Muscle layer of duodenum (tissue), 2 donors: ENCODE results near the gene KIF16B.

Source experiments
- H3K27ac ChIP-seq: one replicate; pipeline ENCODE4 v1.7.0; 2013; ENCODE audit warnings: mild to moderate bottlenecking, low read length
- H3K27me3 ChIP-seq: one replicate; pipeline ENCODE4 v1.7.0; 2013; ENCODE audit warnings: low read depth, mild to moderate bottlenecking, control low read depth, low read length
- H3K36me3 ChIP-seq, 2 donors: one replicate each; pipeline ENCODE4 v1.7.0; 2013; ENCODE audit warnings: low read length in 2 of 2, control low read depth in 1 of 2, mild to moderate bottlenecking in 1 of 2; ENCODE audit not compliant: insufficient read depth in 2 of 2, control insufficient read depth in 1 of 2
- H3K4me1 ChIP-seq, 2 donors: one replicate each; pipeline ENCODE4 v1.7.0; 2013; ENCODE audit warnings: low read length in 2 of 2, mild to moderate bottlenecking in 2 of 2, control low read depth in 1 of 2, moderate library complexity in 1 of 2; ENCODE audit not compliant: insufficient read depth in 2 of 2, control insufficient read depth in 1 of 2
- H3K4me3 ChIP-seq, 2 donors: one replicate each; pipeline ENCODE4 v1.7.0; 2013; ENCODE audit warnings: low read length in 2 of 2, low read depth in 1 of 2, mild to moderate bottlenecking in 1 of 2
- H3K9me3 ChIP-seq, 2 donors: one replicate each; pipeline ENCODE4 v1.7.0; 2013; ENCODE audit warnings: low read length in 2 of 2, control low read depth in 1 of 2, mild to moderate bottlenecking in 1 of 2; ENCODE audit not compliant: control insufficient read depth in 1 of 2
- donor health status: healthy.

Gene KIF16B

DNA sequence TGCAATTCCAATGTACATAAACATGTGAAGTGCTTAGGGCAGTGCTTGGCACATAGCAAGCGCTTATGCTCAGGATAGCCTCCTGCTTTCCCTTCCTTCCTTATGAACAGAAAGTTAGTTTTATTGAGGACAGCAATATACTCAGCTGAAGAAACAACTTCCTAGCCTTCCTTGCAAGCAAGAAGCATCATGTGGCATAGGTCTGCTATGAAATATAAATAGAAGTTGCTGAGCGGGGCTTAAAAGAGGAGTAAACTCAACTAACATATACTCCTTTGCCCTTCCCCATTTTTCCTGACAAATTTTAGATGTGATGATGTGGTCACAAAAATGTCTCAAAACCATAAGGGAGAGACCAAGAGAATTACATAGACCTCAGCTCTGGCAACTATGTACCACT, 98.9 kb downstream of the KIF16B start:
- Histone ChIP-seq H3K4me1 (peaks cover 0 to 14% of the 10 kb centered on the region in 2 donors), H3K36me3 (no peaks in the 10 kb centered on the region), H3K27ac (no peak overlapping the region), H3K27me3 (no peaks in the 10 kb centered on the region), H3K4me3 (no peak overlapping the region), H3K9me3 (no peaks in the 10 kb centered on the region)

DNA sequence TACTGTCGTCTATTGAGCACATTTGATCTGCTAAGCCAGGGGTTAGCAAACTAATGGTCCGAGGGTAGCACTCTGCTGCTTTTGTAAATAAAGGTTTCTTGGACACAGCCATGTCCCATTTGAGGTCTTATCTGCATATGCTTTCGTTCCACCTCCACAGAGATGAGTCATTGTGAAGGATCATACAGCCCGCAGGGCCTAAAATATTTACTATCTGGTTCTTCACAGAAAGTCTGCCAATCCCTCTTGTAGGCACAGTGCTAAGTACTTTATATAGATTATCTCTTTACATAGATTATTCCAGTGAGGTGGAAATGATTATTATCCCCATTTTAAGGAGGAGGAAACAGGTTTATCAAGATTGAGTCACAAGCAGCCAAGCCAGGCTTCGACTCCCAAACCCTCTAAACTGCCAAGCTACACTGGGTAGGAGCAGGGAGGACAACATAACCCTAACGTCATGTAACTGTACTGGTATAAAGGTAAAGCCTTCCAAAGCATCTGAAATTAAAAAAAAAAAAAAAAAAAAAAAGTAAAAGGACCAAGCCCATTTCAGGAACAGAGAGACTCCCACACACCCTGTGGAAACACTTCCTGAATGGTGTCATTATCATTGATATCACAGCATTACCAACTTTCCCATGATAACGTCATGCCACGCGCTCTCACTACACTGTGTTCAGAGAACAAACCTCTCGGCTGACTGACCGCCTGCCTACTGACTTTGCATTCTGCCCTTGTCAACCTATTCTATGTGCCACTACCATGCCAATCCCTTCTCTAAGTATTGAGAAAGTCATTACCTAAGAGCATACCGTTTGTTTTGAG, 101.0 kb downstream of the KIF16B start:
- H3K36me3 ChIP-seq, result no peaks in the 10 kb centered on the region
- no peak overlapping the region for H3K27ac ChIP-seq
- no peaks in the 10 kb centered on the region for H3K9me3 ChIP-seq
- H3K27me3 ChIP-seq, result no peaks in the 10 kb centered on the region
- H3K4me1 ChIP-seq, result peaks cover 0 to 14% of the 10 kb centered on the region in 2 donors
- no peak overlapping the region for H3K4me3 ChIP-seq

DNA sequence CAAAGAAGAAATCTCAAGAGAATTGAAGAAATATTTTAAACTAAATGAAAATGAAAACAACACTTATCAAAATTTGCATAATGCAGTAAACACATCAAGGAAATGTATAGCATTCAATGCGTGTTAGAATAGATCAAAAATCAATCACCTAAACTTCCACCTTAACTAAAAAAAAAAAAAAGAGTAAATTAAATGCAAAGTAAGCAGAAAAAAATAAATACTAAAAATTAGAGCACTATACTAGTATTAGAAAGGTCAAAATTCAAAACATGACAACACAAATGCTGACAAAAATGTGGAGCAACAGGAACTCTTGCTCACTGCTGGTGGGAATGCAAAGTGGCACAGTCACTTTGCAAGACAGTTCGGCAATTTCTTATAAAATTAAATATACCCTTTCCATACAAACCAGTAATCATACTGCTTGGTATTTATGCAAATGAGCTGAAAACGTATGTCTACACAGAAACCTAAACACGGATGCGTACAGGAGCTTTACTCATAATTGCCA, 103.8 kb downstream of the KIF16B start:
- Histone ChIP-seq H3K27me3 (no peaks in the 10 kb centered on the region), H3K27ac (no peak overlapping the region), H3K4me3 (no peak overlapping the region), H3K36me3 (peaks cover 0 to 4% of the 10 kb centered on the region in 2 donors), H3K4me1 (peaks cover 0 to 3% of the 10 kb centered on the region in 2 donors), H3K9me3 (no peaks in the 10 kb centered on the region)

DNA sequence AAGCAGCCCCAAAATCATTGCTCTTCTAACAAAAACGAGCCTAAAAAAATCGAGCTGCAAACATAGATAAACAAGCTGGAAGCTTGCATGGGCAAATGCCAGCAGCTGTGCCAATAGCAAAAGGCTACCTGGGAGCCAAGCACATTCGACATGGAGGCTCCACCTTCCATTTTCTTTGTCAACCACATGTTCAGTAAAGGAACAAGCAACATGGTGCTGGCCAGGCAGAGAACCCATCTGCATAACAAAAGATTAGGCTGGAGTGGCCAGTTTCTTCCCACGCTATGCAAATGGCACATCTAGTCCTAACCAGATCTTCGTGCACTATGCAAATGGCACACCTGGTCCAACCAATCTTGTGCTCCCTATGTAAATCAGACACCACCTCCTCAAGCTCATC, 110.5 kb downstream of the KIF16B start:
- H3K36me3 ChIP-seq, result peaks cover 0 to 4% of the 10 kb centered on the region in 2 donors
- no peak overlapping the region for H3K4me3 ChIP-seq
- H3K4me1 ChIP-seq, result peaks cover 0 to 10% of the 10 kb centered on the region in 2 donors
- no peak overlapping the region for H3K27ac ChIP-seq
- H3K27me3 ChIP-seq, result no peaks in the 10 kb centered on the region
- no peaks in the 10 kb centered on the region for H3K9me3 ChIP-seq

DNA sequence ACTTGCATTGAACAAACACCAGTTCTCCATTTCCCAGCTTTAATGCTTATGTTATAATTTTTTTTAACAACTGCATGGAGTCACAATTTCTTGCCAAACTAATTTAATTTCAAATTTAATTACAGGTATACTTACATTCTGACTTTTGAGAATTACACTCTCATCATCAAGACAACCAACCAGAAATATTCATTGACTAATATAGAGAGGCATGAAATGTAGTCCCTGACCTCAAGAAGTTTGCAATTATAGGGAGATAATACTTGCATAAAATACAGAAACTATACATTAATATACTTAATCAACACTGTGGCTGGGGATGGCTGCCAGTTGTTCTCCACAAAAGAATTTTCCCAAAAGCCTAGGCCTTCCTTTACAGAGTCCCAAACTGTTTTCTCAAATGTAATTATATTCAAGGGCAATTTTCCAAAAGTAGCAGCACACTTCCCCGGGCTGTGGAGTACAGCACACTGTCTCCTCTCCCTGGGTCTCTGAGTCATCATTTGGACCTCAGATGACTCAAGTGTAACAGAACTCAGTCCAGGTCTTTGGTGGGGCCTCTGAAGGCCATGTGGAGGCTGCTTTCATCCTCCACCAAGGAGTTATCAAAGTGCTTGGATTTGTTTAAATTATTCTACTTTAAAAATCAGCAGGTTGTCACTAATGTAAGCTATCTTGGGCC, 114.1 kb downstream of the KIF16B start:
- no peaks in the 10 kb centered on the region for H3K9me3 ChIP-seq
- H3K4me3 ChIP-seq, result no peak overlapping the region
- peaks cover 0 to 10% of the 10 kb centered on the region in 2 donors for H3K4me1 ChIP-seq
- no peaks in the 10 kb centered on the region for H3K36me3 ChIP-seq
- H3K27ac ChIP-seq, result no peak overlapping the region
- no peaks in the 10 kb centered on the region for H3K27me3 ChIP-seq

DNA sequence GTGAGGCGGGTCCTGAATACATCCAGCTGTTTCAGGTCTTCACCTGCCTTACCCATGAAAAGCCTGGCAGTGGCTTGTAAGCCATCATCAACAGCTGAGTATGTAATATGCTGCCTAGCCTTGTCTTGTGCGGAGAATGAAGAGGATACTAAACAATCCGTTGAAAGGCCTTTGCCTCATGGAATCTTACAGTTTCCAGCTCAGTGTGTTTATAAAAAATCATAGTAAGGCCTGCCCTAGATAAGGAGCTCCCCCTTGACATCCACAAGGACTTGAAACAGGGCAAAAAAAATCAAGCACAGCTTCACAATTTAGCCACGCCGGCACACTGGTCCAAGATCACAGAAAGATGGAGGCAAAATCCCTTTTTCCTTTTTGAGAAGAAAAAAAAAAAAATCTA, 115.7 kb downstream of the KIF16B start:
- no peaks in the 10 kb centered on the region for H3K36me3 ChIP-seq
- H3K27me3 ChIP-seq, result no peaks in the 10 kb centered on the region
- no peaks in the 10 kb centered on the region for H3K9me3 ChIP-seq
- H3K27ac ChIP-seq, result no peak overlapping the region
- H3K4me3 ChIP-seq, result no peak overlapping the region
- H3K4me1 ChIP-seq, result peaks cover 0 to 10% of the 10 kb centered on the region in 2 donors

DNA sequence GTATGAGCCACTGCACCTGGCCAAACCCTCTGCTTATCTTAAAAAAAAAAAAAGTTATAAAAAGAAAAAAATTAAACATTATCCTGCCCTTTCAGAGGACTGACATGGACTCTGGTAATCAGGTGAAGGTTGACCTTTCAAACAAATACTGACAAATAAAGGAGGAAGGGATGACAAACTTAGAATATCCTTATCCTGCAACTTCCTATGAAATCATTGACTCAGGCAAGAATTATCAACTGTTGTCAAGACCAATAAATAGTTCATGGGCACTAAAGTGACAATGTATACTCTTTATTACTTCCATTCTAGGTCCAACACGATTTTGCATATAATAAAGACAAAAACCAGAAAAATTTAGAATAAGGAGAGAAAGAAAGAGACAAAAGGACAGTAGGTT, 117.9 kb downstream of the KIF16B start:
- peaks cover 0 to 10% of the 10 kb centered on the region in 2 donors for H3K4me1 ChIP-seq

DNA sequence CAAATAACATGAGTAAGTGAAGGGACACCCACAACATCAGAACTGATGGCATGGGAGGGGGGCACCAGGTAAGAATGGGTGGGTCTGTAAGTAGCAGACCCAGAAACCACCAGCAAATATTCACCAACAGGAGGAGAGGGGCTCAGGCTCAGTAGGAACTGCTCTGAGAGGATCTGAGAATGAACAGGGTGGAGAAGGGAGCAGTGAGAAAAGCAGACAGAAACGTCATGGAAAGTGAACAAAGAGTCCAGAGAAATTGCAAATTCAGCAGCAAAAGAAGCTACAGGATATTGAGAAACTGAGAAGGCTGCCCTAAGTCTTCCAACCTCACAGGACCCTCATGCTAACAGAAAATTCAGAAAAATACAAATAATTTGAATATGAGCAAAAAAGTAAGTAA, 121.3 kb downstream of the KIF16B start:
- Histone ChIP-seq H3K27me3 (no peaks in the 10 kb centered on the region), H3K4me1 (no peaks in the 10 kb centered on the region), H3K36me3 (no peaks in the 10 kb centered on the region), H3K4me3 (no peak overlapping the region), H3K9me3 (no peaks in the 10 kb centered on the region), H3K27ac (no peak overlapping the region)

More for the DNA sequence above, 117.9 kb downstream of the KIF16B start:
- no peaks in the 10 kb centered on the region for H3K9me3 ChIP-seq
- H3K27me3 ChIP-seq, result no peaks in the 10 kb centered on the region
- H3K36me3 ChIP-seq, result no peaks in the 10 kb centered on the region
- H3K27ac ChIP-seq, result no peak overlapping the region
- no peak overlapping the region for H3K4me3 ChIP-seq

DNA sequence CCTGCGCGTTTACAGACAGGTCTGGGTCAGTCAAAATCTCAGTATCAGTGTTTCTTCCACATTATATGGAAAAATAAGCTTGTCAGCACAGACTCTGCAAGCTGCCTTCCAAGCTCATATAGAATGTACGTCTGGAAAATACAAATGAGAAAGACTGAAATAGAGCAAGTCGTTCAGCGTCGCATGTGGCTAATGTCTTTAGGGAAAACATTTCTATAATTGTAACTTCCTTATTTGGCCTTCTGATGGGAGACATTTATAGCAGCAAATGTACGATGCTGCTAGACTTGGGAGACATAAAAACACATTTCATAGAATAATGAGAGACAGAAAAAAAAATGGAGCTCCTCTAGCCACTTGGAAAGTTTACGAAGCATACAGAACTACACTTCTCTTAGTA, 122.2 kb downstream of the KIF16B start:
- Histone ChIP-seq H3K4me1 (no peaks in the 10 kb centered on the region), H3K27ac (no peak overlapping the region), H3K27me3 (no peaks in the 10 kb centered on the region), H3K9me3 (no peaks in the 10 kb centered on the region), H3K36me3 (no peaks in the 10 kb centered on the region), H3K4me3 (no peak overlapping the region)

DNA sequence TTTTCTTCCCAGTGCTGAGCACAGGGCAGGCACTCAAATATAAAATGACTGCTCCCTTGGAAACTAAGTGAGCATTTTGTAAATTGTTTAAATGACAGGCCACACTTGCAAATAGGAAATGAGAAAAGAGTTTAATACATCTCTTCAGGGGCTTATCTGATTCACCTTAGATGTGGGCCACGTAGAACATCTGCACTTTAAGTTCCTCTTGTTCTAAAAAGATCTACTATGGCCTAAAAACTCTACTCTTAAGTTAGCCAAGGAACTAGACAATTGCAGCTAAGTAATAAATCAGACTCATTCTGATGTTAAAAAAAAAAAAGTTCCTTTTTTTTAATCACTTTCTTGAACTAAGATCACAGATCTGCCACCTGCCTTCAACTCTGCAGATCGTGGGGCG, 126.3 kb downstream of the KIF16B start:
- Histone ChIP-seq H3K4me3 (no peak overlapping the region), H3K27ac (no peak overlapping the region), H3K27me3 (no peaks in the 10 kb centered on the region), H3K9me3 (no peaks in the 10 kb centered on the region), H3K4me1 (peaks cover 0 to 8% of the 10 kb centered on the region in 2 donors), H3K36me3 (no peaks in the 10 kb centered on the region)

DNA sequence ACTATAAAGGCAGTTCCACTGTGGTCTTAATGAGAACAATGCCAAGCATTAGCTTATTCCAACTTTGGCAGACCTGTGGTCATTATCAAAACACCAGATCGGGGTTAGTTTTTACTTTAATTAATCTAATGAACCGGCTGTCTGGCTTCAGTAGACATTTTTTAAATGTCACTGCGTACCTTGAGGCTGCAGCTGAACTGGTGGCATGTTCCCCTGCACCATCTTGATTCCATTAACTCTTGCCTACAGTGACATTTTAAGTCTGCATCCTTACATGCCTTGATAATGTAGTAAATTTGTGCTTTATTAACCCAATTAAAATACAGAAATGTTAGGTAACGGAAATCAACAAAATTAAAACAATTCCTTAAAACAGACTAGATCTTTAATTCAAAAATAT, 127.0 kb downstream of the KIF16B start:
- Histone ChIP-seq H3K9me3 (no peaks in the 10 kb centered on the region), H3K27ac (no peak overlapping the region), H3K36me3 (no peaks in the 10 kb centered on the region), H3K4me1 (peaks cover 0 to 8% of the 10 kb centered on the region in 2 donors), H3K27me3 (no peaks in the 10 kb centered on the region), H3K4me3 (no peak overlapping the region)
